DLD1 (cell line): ENCODE results near the gene SYT1.
"Not testable (repeated sequence)": the region's sequence is repeated elsewhere in the genome, so short reads cannot be mapped to it uniquely, and the experiment has no call there.

ENCODE experiments used
- in situ Hi-C: cut with HindIII; loops from 2 replicates; pipeline ENCODE4 v1.10.0; 2017; ENCODE audit warnings: low sequenced_read_pairs

SYT1 gene

DNA sequence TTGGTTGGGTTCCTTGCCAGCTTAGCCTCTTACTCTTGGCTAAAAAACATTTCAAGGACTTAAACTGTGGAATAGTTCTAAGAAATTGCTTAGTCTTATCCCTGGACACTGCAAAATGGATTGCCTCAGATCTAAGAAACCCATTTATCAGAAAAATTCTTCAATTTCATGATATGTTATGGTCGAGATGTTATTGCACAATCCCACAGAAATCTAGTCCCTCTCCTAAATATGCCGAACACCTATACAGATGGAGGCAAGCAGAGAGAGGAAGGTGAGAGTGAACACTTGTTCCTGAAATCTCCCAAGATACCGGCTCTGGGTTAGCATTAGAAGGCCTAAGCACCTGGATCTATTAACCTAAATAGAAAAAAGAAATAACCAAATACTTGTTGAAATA is 559.0 kb downstream of the SYT1 start:
- in situ Hi-C loops = no loop called here

DNA sequence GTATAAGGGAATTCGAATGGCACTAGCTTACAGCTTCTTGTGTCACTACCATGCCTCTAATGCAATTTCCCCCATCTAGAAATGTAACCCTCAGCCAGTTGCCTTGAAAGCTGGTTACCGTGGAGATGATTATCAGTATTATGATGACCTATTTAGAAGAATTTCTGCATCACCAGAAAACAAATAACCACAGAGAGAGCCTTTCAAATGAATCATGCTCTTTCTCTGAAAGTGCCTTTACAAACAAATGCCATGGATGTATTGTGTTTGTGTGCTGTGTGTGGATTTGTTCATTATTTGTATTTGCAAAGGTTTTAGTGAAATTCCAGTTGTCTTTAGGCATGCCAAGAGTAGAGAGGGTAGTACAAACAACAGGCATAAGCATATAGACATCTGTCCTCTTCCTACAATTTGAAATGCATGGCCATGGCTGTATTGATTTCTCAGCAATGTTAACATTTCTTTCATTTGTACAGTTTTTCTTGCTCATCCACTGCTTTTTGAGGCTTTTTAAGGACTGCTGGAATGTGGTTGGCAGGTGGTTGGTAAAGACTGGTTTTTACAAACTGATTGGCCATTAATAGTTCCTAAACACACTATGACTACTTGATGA is 559.6 kb downstream of the SYT1 start:
- in situ Hi-C loops = no loop called here

DNA sequence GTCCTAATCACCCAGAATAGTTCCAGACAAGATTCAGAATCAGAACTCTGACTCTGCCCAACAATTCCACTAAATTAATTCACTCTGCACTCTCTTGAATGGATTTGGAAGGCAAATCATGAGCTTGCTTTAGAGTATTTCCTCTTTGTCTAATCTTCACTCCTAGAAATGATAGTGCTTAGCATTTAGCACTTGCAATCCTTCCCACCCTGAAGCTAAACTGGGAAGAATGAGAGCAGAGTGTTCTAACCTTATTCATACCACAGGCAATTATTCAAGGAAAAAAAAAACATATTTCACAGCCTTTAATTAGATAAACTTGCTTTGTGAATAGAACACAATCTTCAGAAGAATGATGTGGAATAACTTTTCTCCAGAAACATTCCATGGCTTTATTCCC is 561.5 kb downstream of the SYT1 start:
- in situ Hi-C loops = no loop called here

DNA sequence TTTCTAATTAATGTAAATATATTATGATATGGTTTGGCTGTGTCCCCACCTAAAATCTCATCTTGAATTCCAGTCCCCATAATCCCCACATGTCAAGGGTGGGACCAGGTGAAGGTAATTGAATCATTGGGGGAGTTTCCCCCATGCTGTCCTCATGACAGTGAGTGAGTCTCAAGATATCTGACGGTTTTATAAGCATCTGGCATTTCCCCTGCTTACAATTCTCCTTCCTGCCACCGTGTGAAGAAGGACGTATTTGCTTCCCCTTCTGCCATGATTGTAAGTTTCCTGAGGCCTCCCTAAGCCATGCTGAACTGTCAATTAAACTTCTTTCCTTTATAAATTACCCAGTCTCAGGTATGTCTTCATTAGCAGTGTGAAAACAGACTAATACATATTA is 562.2 kb downstream of the SYT1 start:
- in situ Hi-C loops = not testable (repeated sequence)

DNA sequence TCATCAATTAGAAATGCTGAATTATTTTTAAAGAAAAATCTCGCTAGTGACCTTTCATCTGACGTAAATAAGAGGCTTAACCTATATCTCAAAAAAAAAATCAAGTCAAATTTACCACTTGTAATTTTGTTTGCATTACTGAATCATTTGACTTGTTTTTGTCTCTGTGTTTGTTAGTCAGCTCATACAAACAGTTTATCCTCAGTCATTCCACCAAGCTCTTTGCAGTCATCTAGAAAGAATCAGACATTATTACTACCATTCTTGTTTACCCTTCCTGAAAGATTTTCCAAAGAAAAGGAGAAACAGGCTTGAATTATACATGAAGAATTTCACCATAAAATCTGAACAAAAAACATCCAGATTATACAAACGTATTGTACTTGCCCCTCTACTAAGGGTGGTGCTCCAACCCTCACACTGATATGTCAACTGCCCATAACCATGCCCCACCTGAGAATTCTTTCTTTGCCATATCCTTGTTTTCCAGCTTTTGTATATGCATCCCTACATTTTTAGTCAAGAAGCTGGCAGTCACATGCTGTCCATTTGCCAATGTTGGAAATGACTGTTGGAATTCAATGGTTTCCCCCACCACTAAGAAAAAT is 569.0 kb downstream of the SYT1 start:
- in situ Hi-C loops = no loop called here

DNA sequence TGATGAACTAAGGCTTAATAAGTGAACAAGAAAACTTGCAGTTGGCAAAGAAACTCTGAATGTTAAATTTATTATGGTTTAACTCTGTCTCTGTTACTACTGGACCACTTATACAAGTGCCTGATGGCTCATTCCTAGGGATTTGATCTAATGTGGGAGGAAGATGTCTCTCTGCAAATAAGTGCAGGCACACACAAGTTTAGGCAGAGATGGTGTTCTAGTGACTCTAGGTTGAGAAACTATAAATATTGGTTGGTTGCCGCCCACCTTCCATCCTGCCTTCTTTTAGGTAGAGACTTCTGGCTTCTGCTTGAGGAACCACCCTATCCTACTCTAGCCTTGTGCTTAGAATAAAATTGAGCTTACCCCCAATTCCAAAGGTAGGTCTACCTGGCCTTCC is 570.0 kb downstream of the SYT1 start:
- in situ Hi-C loops = no loop called here

DNA sequence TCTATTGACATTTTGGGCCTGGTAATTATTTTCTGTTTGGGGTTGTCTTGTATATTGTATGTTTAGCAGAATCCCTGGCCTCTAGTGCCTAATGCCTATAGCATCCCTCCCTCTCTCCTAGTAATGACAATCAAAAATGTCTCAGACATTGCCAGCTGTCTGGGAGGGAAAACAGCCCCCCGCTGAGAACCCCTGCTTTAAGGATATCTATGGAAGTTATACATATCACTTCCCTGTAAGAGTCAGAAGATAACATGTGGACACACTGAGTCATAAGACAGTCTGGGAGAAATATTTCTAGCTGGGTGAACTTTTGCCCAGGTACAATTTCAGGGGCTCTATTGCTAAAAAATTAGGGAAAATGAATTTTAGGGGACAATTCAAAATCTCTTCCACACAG is 571.2 kb downstream of the SYT1 start:
- in situ Hi-C loops = no loop called here

DNA sequence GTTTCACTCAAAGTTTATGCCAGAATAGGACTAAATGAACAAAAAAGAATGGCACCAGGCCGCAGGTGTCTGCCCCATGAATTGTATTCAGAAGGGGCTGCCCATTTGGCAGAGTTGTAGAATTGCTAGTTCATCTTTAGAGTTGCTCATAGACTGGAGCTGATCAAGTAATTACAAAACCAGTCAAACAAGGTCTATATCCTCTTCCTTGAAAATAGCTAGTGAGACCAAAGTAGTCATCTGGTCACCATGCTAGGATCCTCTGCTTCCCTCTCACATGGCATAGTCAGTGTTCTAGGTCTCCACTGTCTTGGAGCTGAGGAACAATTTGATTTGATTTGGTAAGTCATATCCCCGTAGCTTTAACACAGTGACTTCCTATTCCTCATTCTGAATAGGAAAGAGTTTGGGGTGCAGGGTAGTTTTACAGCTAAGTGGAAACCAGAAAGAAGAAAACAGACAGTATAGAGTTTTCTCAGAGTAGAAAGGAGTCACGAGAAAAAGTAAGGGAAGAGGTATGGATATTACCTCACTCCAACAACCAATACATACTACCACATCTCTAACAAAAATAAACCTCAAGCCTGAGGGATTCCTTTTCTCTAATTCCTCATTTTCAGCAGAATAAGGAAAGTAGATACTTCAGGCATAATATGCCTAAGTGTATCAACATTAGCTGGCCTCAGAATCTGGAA is 574.1 kb downstream of the SYT1 start:
- in situ Hi-C loops = no loop called here

DNA sequence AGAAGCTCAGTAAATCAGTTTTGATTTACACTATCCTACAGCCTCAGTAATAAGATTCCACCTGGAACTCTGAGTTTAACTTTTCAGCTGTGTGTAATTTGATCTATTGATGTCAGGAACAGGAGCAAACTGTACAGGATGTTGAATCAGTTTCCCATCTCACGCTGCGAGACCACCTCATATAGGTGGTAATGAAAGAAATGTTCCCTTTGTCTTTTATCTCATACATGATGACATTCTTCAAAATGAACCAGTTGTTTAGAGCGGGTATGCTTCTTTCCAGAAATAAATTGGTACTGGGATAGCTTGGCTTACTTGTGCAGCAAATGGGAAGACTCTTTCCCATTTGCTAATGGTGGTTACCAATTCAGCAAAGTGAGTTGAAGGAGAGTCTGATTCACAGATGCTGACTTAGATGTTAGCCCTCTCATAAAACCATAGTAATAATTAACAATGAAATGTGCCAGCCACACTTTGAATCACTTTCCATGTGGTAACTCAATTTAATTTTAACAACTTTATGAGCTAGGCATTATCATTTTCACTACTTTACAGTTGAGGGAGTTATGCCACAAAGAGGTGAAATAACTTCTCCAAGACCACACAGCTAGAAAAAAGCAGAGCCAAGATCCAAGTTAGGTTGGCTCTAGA is 574.7 kb downstream of the SYT1 start:
- in situ Hi-C loops = no loop called here

DNA sequence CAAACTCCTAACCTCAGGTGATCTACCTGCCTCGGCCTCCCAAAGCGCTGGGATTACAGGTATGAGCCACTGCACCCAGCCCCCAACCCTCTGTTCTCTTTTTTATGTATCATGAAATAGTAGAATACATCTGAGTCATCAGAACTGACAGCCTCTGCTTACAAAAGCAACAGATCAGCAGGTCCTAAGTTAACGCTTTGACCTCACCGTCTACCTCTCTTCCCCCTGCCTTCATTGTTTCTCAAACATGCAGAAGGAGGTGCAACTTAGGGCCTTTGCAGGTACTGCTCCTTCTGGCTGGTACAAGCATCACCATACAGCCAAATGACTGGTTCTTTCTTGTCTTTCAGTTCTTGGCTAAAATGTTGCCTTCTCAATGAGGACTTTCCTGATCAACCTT is 577.0 kb downstream of the SYT1 start:
- in situ Hi-C loops = no loop called here

DNA sequence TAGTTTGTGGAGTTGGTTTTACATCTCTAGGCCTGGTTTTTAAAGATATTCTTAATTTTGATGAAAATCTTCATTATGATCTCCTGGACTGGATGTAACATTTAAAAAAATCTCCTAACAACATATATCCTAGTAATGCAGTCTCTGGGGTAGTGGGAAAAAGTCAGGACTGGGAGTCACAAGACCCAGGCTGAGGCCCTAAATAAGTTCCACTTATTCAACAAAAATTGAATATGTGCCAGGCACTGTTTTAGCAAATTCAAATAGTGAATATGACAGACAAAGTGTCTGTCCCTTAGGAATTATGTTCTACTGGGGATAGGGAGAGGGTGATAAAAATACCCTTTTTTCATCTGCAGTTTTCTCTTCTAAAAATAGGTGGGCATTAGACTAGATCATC is 577.8 kb downstream of the SYT1 start:
- in situ Hi-C loops = no loop called here

DNA sequence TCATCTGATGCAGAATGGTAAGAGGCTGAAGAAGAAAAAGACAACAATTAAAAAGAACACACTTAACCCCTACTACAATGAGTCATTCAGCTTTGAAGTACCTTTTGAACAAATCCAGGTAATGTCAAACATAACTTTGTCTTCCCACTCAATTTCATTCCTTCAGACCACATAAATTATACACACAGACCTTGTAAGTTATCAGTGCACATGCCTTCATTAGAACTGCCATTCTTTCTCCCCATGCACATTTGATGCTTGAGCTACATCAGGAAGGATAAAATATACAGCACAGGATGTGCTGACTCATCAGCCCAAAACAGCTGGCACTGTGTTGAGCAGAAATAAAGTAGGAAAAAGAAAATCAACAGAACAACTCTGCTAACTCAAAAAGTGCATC is 579.5 kb downstream of the SYT1 start:
- in situ Hi-C loops = no loop called here

DNA sequence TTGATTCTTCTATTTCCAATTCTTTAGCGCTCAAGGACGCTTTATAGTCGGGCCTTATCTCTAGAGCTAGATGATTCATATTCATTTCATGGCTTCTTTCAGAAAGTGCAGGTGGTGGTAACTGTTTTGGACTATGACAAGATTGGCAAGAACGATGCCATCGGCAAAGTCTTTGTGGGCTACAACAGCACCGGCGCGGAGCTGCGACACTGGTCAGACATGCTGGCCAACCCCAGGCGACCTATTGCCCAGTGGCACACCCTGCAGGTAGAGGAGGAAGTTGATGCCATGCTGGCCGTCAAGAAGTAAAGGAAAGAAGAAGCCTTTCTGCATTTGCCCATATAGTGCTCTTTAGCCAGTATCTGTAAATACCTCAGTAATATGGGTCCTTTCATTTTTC is 584.2 kb downstream of the SYT1 start:
- in situ Hi-C loops = no loop called here

DNA sequence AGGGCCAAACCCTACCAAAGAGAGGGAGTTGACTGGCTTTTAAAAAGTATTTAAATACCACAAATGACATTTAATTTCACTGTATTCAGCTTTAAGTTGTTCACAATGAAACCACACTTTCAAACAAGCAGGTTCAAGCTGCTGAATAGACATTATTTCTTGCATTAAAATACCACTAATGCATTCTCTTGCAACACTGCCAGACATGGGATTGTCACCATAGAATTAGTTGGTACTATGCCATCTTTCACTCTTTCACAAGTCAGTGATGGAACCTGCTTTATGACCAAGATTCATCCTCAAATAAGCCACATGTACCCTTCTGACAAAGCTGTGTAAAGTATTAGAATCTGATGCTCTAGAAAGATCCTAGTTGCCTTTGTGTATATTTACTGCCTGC is 586.8 kb downstream of the SYT1 start:
- in situ Hi-C loops = no loop called here

DNA sequence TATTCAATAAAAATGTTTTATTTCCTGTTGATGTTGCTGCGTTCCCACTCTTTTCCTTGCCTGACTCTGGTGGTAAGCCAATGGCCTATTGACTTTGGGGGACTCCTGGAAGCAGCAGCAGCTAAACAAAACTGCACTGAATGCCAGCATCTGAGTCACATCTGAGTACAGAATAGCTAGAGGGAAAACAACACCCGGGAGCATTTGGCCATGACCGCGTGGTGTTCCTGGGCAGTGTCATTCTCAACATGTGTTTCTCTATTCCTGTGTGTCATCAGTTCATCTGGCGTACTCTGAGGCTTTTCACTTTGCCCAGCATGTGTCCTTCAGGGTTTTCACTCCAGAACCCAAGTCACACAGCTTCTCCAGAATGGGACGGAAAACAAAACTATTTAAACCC is 587.4 kb downstream of the SYT1 start:
- in situ Hi-C loops = no loop called here

DNA sequence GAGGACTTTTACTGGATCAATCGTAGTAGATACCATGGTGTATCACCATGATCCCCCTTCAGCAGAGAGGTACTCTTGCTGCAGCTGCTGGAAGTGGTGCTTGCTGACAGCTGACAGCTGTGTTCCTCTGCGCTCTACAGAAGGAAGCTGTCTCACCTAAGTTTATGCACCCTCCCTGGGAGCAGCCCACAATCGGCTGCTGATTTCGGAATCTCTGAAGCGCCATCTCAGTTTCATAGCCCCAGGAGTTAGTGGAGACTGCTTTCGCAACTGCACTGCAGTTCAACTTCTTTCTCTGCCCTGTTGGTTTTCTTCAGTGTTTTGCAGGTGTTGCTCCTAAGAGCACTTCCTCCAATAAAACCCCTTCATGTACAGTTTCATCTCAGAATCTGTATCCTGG is 588.3 kb downstream of the SYT1 start:
- in situ Hi-C loops = no loop called here

DNA sequence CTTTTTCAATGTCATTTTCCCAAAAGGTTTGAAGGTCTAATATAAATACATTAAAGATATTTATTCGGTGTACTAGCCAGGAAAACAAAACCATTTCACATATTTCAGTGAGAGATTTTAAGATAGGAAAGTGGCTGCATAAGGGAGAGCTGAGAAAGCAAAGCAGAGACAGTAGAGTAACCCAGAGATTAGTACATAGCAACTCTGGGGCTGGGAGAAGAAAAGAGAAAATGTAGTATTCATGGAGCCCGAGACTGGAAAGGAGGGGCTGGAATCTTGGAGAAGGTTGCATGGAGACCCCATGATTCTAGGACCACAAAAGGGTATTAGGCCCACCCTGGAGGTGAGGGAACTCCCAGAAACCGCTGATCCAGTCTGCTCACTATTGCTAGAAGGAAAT is 589.2 kb downstream of the SYT1 start:
- in situ Hi-C loops = no loop called here

DNA sequence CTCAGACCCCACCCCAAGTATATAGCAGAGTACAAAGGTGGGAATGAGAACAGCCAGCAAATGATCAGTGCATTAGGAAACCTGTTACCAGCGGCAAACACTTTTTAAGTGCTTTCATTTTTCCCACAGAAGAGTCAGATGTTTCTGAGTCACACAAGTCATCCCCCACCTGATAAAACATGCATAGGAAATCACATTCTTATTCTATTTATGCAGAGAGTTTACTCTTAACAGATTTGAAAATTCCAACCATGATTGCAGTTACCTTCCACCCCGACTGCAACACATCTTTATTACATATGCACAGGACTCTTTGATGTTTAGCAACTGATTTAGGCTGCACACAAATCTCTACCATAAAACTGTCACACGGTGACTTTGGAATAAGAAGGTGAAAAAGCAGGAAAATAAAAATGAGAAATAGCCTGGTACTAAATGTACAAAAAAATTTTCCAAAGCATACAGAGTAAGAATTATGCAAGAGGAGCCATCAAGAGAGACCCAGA is 589.8 kb downstream of the SYT1 start:
- in situ Hi-C loops = no loop called here

DNA sequence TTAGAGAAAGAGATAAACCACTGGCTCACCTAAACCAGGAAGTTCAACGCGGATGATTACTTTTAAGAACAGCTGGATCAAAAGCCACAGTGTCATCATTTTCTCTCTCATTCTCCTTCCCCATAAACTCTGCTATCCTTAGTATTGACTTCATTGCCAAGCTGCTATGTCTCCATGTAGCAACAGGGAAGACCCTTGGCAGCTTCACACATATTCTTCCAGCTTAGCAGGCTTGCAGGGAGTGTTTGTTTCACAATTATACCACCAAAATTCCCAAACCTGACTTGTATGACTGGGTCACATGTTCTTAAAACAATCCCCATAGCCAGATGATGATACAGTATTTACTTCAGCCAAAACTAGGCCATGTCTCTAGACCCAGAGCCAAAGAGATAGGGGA is 590.7 kb downstream of the SYT1 start:
- in situ Hi-C loops = no loop called here

DNA sequence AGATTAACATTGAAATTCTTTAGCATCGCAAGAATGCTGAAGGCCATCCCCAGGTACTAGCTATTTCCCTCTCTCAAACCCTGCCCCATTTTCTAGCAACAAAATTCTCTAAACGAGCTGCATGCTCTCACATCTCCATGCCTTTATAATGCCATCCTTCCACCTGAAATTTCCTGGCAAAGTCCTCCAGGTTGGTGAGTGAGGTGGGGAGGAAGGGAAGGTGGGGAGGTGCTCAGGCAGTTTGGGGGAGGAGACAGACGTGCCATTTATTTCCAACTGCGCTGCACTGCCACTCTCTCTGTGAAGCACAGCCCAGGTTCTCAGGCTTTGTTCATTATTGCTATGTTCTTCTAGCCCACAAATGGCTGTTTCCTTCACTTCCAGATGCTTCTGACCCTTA is 617.7 kb downstream of the SYT1 start:
- in situ Hi-C loops = no loop called here

DNA sequence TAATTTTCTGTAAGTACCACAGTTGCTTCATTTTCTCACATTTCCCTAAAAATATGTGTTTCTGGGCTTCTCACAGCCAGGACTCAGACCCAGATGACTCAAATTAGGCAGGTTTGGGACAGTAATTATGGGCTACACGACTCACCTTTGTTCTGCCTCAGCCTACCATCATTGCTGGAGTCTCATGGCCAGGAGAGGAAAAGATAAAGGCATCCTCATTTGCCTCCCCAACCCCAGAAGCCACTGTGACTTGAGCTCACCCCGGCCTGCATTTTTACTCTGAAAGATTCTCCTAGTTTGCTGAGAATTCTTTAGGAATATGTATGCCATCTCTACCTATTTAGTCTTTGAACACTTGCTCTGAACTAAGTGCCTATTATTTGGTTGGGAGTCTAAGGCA is 618.3 kb downstream of the SYT1 start:
- in situ Hi-C loops = no loop called here

DNA sequence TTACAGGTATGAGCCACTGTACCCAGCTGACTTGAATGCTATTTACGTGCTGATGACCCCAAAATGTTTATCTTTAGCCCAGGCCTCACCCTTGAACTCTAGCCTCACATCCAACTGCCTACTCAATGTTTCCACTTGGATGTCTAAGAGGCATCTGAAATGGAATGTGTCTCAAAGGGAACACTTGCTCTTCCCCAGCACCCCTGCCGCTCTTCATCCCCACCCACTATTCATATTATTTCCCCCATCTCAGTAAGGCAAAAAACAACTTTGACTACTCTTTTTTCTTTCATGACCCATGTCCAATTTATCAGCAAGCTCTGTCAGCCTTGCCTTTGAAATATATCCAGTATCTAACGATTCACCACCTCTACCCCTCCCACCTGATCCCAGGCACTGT is 621.6 kb downstream of the SYT1 start:
- in situ Hi-C loops = no loop called here
